HepG2 (cell line): Measurements from ENCODE around the gene RPS6KB1. TPM values are rescaled to one million over a fixed set of nuclear protein-coding genes. Genes with fewer than 3 reads are reported as not detected.

ENCODE experiments used
- ATAC-seq: fragments of 200-7000 bp; cut with Tn5 transposase; 3 replicates; pipeline ENCODE4 v1.9.1; 2020; ENCODE audit warnings: mild to moderate bottlenecking, moderate library complexity
- BruUV-seq: library from RNA; stranded (reverse); fragments of 400-500 nt; replicated peaks from 2 replicates; lab custom pipeline; 2021; lab: Mats Ljungman, UMichigan
- CTCF ChIA-PET: fragments of 300-600 bp; formaldehyde crosslinking; extraction: SDS; loops from one replicate; lab custom pipeline; 2021; ENCODE audit warnings: low total read pairs, inconsistent platforms, low intra/inter-chr PET ratio; lab: Yijun Ruan, JAX
- POLR2A ChIA-PET: fragments of 350-600 bp; sonication (Branson Sonifier 250); formaldehyde crosslinking; loops from one replicate; lab custom pipeline; 2020; ENCODE audit warnings: antibody characterized with exemption, inconsistent platforms; lab: Yijun Ruan, JAX
- DNase-seq: peaks from one replicate; pipeline ENCODE4 v3.0.0-alpha.2; 2015; ENCODE audit warnings: low spot score
- FAIRE-seq: peaks from 3 replicates; lab custom pipeline; 2011; peaks lifted over from hg19 to GRCh38; lab: Jason Lieb, UNC
- H2AFZ ChIP-seq: one replicate; pipeline ENCODE4 v1.6.1; 2011; ENCODE audit warnings: low read length, inconsistent platforms
- H3K27ac ChIP-seq: fragments of 300-600 bp; 3 replicates; pipeline ENCODE4 v1.8.0; 2011; ENCODE audit warnings: mixed run types, mild to moderate bottlenecking, mixed read lengths, low read length, inconsistent platforms; ENCODE audit not compliant: insufficient read depth; ENCODE audit errors: extremely low read length
- H3K27me3 ChIP-seq, 2 experiments: fragments of 200-600 bp in 1 of 2; 2 replicates in 1 of 2; 3 replicates in 1 of 2; pipeline versions ENCODE4 v1.6.0 to v1.8.0; 2011; ENCODE audit warnings: low read length in 2 of 2, mild to moderate bottlenecking in 2 of 2, moderate library complexity in 2 of 2, inconsistent platforms in 1 of 2; ENCODE audit not compliant: insufficient read depth in 2 of 2, control insufficient read depth in 1 of 2
- H3K36me3 ChIP-seq, 2 experiments: fragments of 200-600 bp in 1 of 2; replicated peaks in 1 of 2; 2 replicates in 1 of 2; 3 replicates in 1 of 2; pipeline versions ENCODE4 v1.5.1 to v1.8.0; 2011; ENCODE audit warnings: low read length in 2 of 2, inconsistent platforms in 1 of 2; ENCODE audit not compliant: insufficient read depth in 2 of 2, control insufficient read depth in 1 of 2
- H3K4me1 ChIP-seq: 2 replicates; pipeline ENCODE4 v1.5.1; 2012; ENCODE audit warnings: low read length, inconsistent platforms; ENCODE audit not compliant: insufficient read depth
- H3K4me2 ChIP-seq: 2 replicates; pipeline ENCODE4 v1.6.0; 2011; ENCODE audit warnings: low read depth, low read length, inconsistent platforms
- H3K4me3 ChIP-seq, 3 experiments: fragments of 200-600 bp in 1 of 3; sonication (generic), shearing (Covaris generic) in 1 of 3; replicated peaks in 1 of 3; 2 replicates each; pipeline ENCODE4 v1.5.1; 2011 to 2016; ENCODE audit warnings: low read length in 3 of 3, inconsistent platforms in 2 of 3, low read depth in 2 of 3, mild to moderate bottlenecking in 2 of 3, control low read depth in 1 of 3, mixed read lengths in 1 of 3; ENCODE audit not compliant: insufficient read depth in 1 of 3
- H3K79me2 ChIP-seq: one replicate; pipeline ENCODE4 v1.6.1; 2011; ENCODE audit warnings: low read length, inconsistent platforms; ENCODE audit not compliant: insufficient read depth
- H3K9ac ChIP-seq: 2 replicates; pipeline ENCODE4 v1.6.0; 2011; ENCODE audit warnings: mild to moderate bottlenecking, low read depth, low read length, inconsistent platforms; ENCODE audit not compliant: insufficient read depth
- H3K9me3 ChIP-seq: 2 replicates; pipeline ENCODE4 v1.5.1; 2012; ENCODE audit warnings: mild to moderate bottlenecking, low read length
- H4K20me1 ChIP-seq: 2 replicates; pipeline ENCODE4 v1.6.0; 2011; ENCODE audit warnings: inconsistent platforms, mild to moderate bottlenecking, low read length, moderate library complexity; ENCODE audit not compliant: insufficient read depth
- ATM ChIP-seq: fragments of 450-650 bp; IDR thresholded peaks from 2 replicates; pipeline ENCODE4 v1.7.1; 2017; ENCODE audit warnings: mild to moderate bottlenecking, borderline replicate concordance
- CERS6 ChIP-seq: sonication (generic); formaldehyde crosslinking; IDR thresholded peaks from 2 replicates; pipeline ENCODE4 v1.5.0; 2020; ENCODE audit warnings: missing genetic modification reagents
- DDIT3 ChIP-seq: sonication (generic); formaldehyde crosslinking; IDR thresholded peaks from 2 replicates; pipeline ENCODE4 v1.4.0; 2020; ENCODE audit warnings: mild to moderate bottlenecking, missing genetic modification reagents
- GZF1 ChIP-seq: sonication (generic); formaldehyde crosslinking; IDR thresholded peaks from 2 replicates; pipeline ENCODE4 v1.5.1; 2020; ENCODE audit warnings: mild to moderate bottlenecking, missing genetic modification reagents
- MIER3 ChIP-seq: IDR thresholded peaks from 2 replicates; pipeline ENCODE4 v1.6.1; 2016; ENCODE audit warnings: missing compliant biosample characterization, borderline replicate concordance
- MXD4 ChIP-seq: IDR thresholded peaks from 2 replicates; pipeline ENCODE4 v1.6.1; 2016; ENCODE audit warnings: mild to moderate bottlenecking, missing biosample characterization, missing genetic modification reagents
- RBM22 ChIP-seq: fragments of 200-400 bp; formaldehyde crosslinking; optimal IDR thresholded peaks from 2 replicates; pipeline ENCODE3; 2017; ENCODE audit warnings: mild to moderate bottlenecking, low read length, moderate library complexity
- SNRNP70 ChIP-seq: fragments of 200-400 bp; formaldehyde crosslinking; IDR thresholded peaks from 2 replicates; pipeline ENCODE4 v1.6.1; 2017; ENCODE audit warnings: mild to moderate bottlenecking, low read depth, low read length, moderate library complexity
- TCF12 ChIP-seq, 2 experiments: fragments of 450-650 bp in 1 of 2; sonication (generic) in 1 of 2; formaldehyde crosslinking in 1 of 2; IDR thresholded peaks; 2 replicates each; pipeline versions ENCODE4 v1.6.1 to v1.8.0; 2017 to 2022; ENCODE audit warnings: antibody characterized with exemption in 1 of 2, mild to moderate bottlenecking in 1 of 2, missing genetic modification reagents in 1 of 2, moderate library complexity in 1 of 2
- ZBTB37 ChIP-seq: sonication (generic); formaldehyde crosslinking; IDR thresholded peaks from 2 replicates; pipeline ENCODE4 v1.4.0; 2020; ENCODE audit warnings: mild to moderate bottlenecking, missing genetic modification reagents
- ZNF7 ChIP-seq: IDR thresholded peaks from 2 replicates; pipeline ENCODE4 v1.6.1; 2016; ENCODE audit warnings: missing biosample characterization, missing genetic modification reagents
- WGBS: methylation state at CpG from one replicate; pipeline ENCODE4 v1.1.6; 2017; ENCODE audit warnings: low lambda C conversion rate; 5-methylcytosine and 5-hydroxymethylcytosine counted together
- in situ Hi-C: cut with HindIII; loops from 2 replicates; pipeline ENCODE4 v1.10.0; 2017; ENCODE audit warnings: low pct_unique_long_range_greater_than_20kb; ENCODE audit not compliant: extremely low pct_ligation_motif_present
- intact Hi-C: fragments of 100-400 bp; cut with micrococcal nuclease; formaldehyde crosslinking; loops from one replicate; pipeline ENCODE4 v1.10.0; 2022; ENCODE audit not compliant: unreplicated experiment
- polyA plus RNA-seq, 8 experiments: library from polyadenylated mRNA; depleted of rRNA in 3 of 8; stranded (reverse) in 7 of 8; unstranded in 1 of 8; fragments of >200 nt; fragmentation: Illumina TruSeq in 4 of 8; extraction: Trizol in 4 of 8; gene quantifications; 2 replicates each; pipeline versions ENCODE4 v1.2.1 to v1.2.3, GENCODE V29; 2011 to 2016; ENCODE audit warnings: low read depth in 4 of 8, missing spikeins in 1 of 8, mixed read lengths in 1 of 8; ENCODE audit not compliant: insufficient read depth in 1 of 8
- total RNA-seq, 5 experiments: library from RNA; depleted of rRNA; stranded (reverse); fragments of >200 nt; fragmentation: Illumina TruSeq; extraction: Trizol; gene quantifications; 2 replicates each; pipeline ENCODE4 v1.2.3, GENCODE V29; 2016; ENCODE audit warnings: low read depth in 1 of 5
- TF ChIP-seq, protein P1 (sequence below): sonication (generic); formaldehyde crosslinking; IDR thresholded peaks from 2 replicates; pipeline ENCODE4 v1.9.0; 2022; ENCODE audit warnings: low read depth, missing genetic modification reagents

Gene RPS6KB1
- total and polyA plus RNA-seq, 2 of the 13 experiments (the other 11 are each of a cell fraction or from before 2014, with no cell fraction given), result 16.5 to 42.2 TPM

DNA sequence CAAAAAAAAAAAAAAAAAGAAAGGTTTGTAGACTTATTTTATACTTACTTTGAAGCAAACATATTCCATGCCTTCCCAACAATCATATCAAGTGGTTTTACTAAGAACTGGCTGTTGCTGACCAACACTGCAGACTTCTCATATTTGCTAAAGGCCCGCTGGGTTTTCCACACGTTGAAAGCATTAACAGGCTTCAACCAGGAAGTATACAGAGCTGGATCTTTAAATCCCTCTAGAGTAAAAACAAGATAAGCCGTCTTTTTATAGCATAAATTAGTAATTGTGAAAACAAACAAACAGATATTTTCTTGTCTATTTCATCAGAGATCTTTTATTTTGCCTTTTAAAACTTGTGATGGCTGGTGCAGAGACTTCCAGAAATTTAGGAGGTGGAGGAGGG lies 29.3 kb upstream of the RPS6KB1 start:
- H4K20me1 ChIP-seq, result no peaks in the 10 kb centered on the region
- in situ Hi-C loops (no loop called here), intact Hi-C loops (no loop called here)
- TF ChIP-seq GZF1 (no peak), ATM (no peak), MIER3 (CRISPR knock-in tag) (no peak), DDIT3 (CRISPR knock-in tag) (no peak), ZNF7 (CRISPR knock-in tag) (no peak), RBM22 (no peak), CERS6 (no peak), SNRNP70 (no peak), MXD4 (no peak), ZBTB37 (CRISPR knock-in tag) (no peak), TCF12 (IDR thresholded peaks at IDR 0.05) (no peak), TCF12 (CRISPR knock-in tag; IDR thresholded peaks at IDR 0.05) (no peak)
- TF ChIP-seq, protein P1, sequence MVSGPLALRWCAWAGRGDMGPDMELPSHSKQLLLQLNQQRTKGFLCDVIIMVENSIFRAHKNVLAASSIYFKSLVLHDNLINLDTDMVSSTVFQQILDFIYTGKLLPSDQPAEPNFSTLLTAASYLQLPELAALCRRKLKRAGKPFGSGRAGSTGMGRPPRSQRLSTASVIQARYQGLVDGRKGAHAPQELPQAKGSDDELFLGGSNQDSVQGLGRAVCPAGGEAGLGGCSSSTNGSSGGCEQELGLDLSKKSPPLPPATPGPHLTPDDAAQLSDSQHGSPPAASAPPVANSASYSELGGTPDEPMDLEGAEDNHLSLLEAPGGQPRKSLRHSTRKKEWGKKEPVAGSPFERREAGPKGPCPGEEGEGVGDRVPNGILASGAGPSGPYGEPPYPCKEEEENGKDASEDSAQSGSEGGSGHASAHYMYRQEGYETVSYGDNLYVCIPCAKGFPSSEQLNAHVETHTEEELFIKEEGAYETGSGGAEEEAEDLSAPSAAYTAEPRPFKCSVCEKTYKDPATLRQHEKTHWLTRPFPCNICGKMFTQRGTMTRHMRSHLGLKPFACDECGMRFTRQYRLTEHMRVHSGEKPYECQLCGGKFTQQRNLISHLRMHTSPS, result no peak
- ATAC-seq, result no peak
- WGBS, result 97% methylated on average over 3 of the region's 3 CpGs
- H3K27me3 ChIP-seq, result no peaks in the 10 kb centered on the region
- BruUV-seq, result no TSS peak
- ChIA-PET POLR2A (no interaction called here), CTCF (no interaction called here)
- H3K9me3 ChIP-seq, result no peaks in the 10 kb centered on the region
- H2AFZ ChIP-seq, result no peak overlapping the region
- no peak overlapping the region for H3K27ac ChIP-seq
- peaks cover 4 to 21% of the 10 kb centered on the region in 2 experiments for H3K36me3 ChIP-seq
- H3K4me2 ChIP-seq, result no peak overlapping the region
- no peak for FAIRE-seq
- no peak overlapping the region for H3K4me3 ChIP-seq
- no peaks in the 10 kb centered on the region for H3K79me2 ChIP-seq
- DNase-seq, result no peak
- H3K4me1 ChIP-seq, result peaks cover 13% of the 10 kb centered on the region
- H3K9ac ChIP-seq, result no peak overlapping the region
